Panc1 (cell line): ENCODE results near the gene EIPR1.

Source experiments
- POLR2AphosphoS5 ChIP-seq: IDR thresholded peaks from 2 replicates; pipeline ENCODE4 v1.6.1; 2012; ENCODE audit warnings: mild to moderate bottlenecking, low read depth, low read length, moderate library complexity
- TCF7L2 ChIP-seq: IDR thresholded peaks from 2 replicates; pipeline ENCODE4 v1.6.1; 2011; ENCODE audit warnings: mild to moderate bottlenecking, low read depth, low read length, inconsistent platforms
- TF ChIP-seq, protein P1 (sequence below): fragments of 450-650 bp; IDR thresholded peaks from 2 replicates; pipeline ENCODE4 v1.5.1; 2017; ENCODE audit warnings: mild to moderate bottlenecking

DNA sequence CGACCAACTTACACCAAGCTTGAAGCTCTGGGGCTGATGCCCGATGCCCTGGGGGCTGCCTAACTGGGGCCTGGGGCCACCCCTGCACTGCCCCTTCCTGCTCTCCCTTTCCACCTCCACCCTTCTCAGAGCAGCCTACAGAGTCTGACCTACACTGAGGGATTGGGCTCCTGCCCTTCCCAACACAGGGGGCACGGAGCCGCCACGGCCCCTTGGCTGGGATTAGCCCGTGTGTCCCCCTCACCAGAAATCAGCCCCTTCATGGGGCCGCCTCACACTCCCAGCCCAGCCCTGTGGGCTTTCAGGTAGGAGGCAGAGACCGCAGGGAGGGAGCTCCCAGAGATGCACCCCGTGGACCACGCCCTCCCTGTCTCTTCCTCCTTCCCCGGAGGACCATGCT, 198.0 kb downstream of the EIPR1 start:
- TF ChIP-seq, protein P1, sequence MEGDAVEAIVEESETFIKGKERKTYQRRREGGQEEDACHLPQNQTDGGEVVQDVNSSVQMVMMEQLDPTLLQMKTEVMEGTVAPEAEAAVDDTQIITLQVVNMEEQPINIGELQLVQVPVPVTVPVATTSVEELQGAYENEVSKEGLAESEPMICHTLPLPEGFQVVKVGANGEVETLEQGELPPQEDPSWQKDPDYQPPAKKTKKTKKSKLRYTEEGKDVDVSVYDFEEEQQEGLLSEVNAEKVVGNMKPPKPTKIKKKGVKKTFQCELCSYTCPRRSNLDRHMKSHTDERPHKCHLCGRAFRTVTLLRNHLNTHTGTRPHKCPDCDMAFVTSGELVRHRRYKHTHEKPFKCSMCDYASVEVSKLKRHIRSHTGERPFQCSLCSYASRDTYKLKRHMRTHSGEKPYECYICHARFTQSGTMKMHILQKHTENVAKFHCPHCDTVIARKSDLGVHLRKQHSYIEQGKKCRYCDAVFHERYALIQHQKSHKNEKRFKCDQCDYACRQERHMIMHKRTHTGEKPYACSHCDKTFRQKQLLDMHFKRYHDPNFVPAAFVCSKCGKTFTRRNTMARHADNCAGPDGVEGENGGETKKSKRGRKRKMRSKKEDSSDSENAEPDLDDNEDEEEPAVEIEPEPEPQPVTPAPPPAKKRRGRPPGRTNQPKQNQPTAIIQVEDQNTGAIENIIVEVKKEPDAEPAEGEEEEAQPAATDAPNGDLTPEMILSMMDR = no peak
- TF ChIP-seq TCF7L2 (no peak), POLR2AphosphoS5 (no peak)
